H1 (cell line): ENCODE measurements around the gene ERP29. TPM values are rescaled to one million over a fixed set of nuclear protein-coding genes. Genes with fewer than 3 reads are reported as not detected.

ENCODE experiments used
- ATF3 ChIP-seq: IDR thresholded peaks from 2 replicates; pipeline ENCODE4 v1.6.1; 2011; ENCODE audit warnings: low read depth, mild to moderate bottlenecking, low read length; ENCODE audit not compliant: insufficient read depth
- CHD2 ChIP-seq: IDR thresholded peaks from 2 replicates; pipeline ENCODE4 v1.6.1; 2012; ENCODE audit warnings: low read length, improper control_type of control experiment
- CTCF ChIP-seq, 3 experiments: IDR thresholded peaks; 1 replicate in 2 of 3; 2 replicates in 1 of 3; pipeline versions ENCODE4 v1.5.1 to v1.6.1; 2011; ENCODE audit warnings: low read length in 3 of 3, mild to moderate bottlenecking in 3 of 3, inconsistent platforms in 2 of 3, low read depth in 1 of 3, moderate library complexity in 1 of 3; ENCODE audit not compliant: insufficient read depth in 1 of 3; ENCODE audit errors: control extremely low read depth in 1 of 3
- E2F6 ChIP-seq: IDR thresholded peaks from 2 replicates; pipeline ENCODE4 v1.6.1; 2012; ENCODE audit warnings: inconsistent platforms
- MAX ChIP-seq: IDR thresholded peaks from 2 replicates; pipeline ENCODE4 v1.6.1; 2012; ENCODE audit warnings: inconsistent platforms
- POLR2A ChIP-seq, 2 experiments: IDR thresholded peaks; 1 replicate in 1 of 2; 2 replicates in 1 of 2; pipeline ENCODE4 v1.6.1; 2011; ENCODE audit warnings: low read depth in 2 of 2, low read length in 2 of 2, mild to moderate bottlenecking in 2 of 2; ENCODE audit errors: control extremely low read depth in 1 of 2
- POLR2AphosphoS5 ChIP-seq: IDR thresholded peaks from 2 replicates; pipeline ENCODE4 v1.6.1; 2011; ENCODE audit warnings: low read depth, low read length
- SP1 ChIP-seq: IDR thresholded peaks from 2 replicates; pipeline ENCODE4 v1.6.1; 2011; ENCODE audit warnings: low read depth, low read length
- SP4 ChIP-seq: IDR thresholded peaks from 2 replicates; pipeline ENCODE4 v1.6.1; 2012; ENCODE audit warnings: low read length, inconsistent platforms
- USF2 ChIP-seq: IDR thresholded peaks from 2 replicates; pipeline ENCODE4 v1.6.1; 2011; ENCODE audit warnings: low read length, improper control_type of control experiment
- polyA plus RNA-seq, 7 experiments: library from polyadenylated mRNA; depleted of rRNA in 3 of 7; stranded (reverse) in 5 of 7; unstranded in 2 of 7; fragments of >200 nt in 5 of 7; fragments of 200-250 nt in 2 of 7; gene quantifications; 1 replicate in 5 of 7; 2 replicates in 1 of 7; 4 replicates in 1 of 7; pipeline versions ENCODE4 v1.2.1 to v1.2.3, GENCODE V29; 2011 to 2013; ENCODE audit warnings: missing spikeins in 2 of 7, mixed read lengths in 2 of 7
- total RNA-seq: library from RNA; stranded (reverse); fragmentation: NEBNext Ultra II Directional; extraction: Animal tissue kit (Norgen Biotek cat#: 25700); gene quantifications from 2 replicates; pipeline ENCODE4 v1.2.1, GENCODE V29; 2021

Gene ERP29
- total and polyA plus RNA-seq, 2 of the 8 experiments (the other 6 are each of a cell fraction or from before 2014, with no cell fraction given) = 88.7 to 171 TPM

- TF ChIP-seq CTCF (IDR thresholded peaks at IDR 0.05; ENCODE audit: control extremely low read depth in 1 of 3, insufficient read depth in 1 of 3, low read depth in 1 of 3, low read length in 3 of 3) (peak; percentile 37 to 62 (median 50)), SP4 (peak; percentile 96; the same call in 1 of the 2 replicates), ATF3 (peak; percentile 98), POLR2A (IDR thresholded peaks at IDR 0.05; ENCODE audit: control extremely low read depth in 1 of 2, low read depth in 2 of 2, low read length in 2 of 2) (peak; percentile 95 to 98), USF2 (peak; percentile 99), CHD2 (no peak), SP1 (peak; percentile 7; the same call in 1 of the 2 replicates), MAX (peak; percentile 90; the same call in 1 of the 2 replicates), POLR2AphosphoS5 (peak; percentile 97), E2F6 (peak; percentile 97)
Measured at GRCh38 chr12:112012775-112013600, at the start of gene ERP29, which contains the start of gene TMEM116 (continued).
